T-cell (primary cell): ENCODE data around the gene MRPL48. TPM values are rescaled to one million over a fixed set of nuclear protein-coding genes. Genes with fewer than 3 reads are reported as not detected.

Source experiments
- ATAC-seq, 4 experiments: fragments of 200-7000 bp in 3 of 4; fragments of 150-1000 bp in 1 of 4; cut with Tn5 transposase; replicated peaks in 1 of 4; 1 replicate in 3 of 4; 2 replicates in 1 of 4; pipeline ENCODE4 v1.10.0; 2021; ENCODE audit warnings: moderate library complexity in 3 of 4, mild to moderate bottlenecking in 2 of 4, moderate number of reproducible peaks in 1 of 4
- CTCF ChIA-PET, 2 donors: fragments of 300-600 bp; sonication (Branson Sonifier 250); formaldehyde crosslinking; loops; one replicate each; lab custom pipeline; 2022; ENCODE audit warnings: antibody characterized with exemption in 2 of 2; lab: Charles Lee
- POLR2A ChIA-PET, 2 donors: fragments of 300-600 bp; sonication (Branson Sonifier 250); formaldehyde crosslinking; loops; one replicate each; lab custom pipeline; 2022; ENCODE audit warnings: antibody characterized with exemption in 2 of 2; lab: Charles Lee
- DNase-seq, 35 experiments: peaks; one replicate each; pipeline versions ENCODE4 v3.0.0 to v3.0.0-alpha.2; 2013 to 2023
- H3K27ac ChIP-seq: one replicate; pipeline ENCODE4 v1.5.1; 2013; ENCODE audit warnings: low read length
- H3K27me3 ChIP-seq, 2 experiments: replicated peaks in 1 of 2; 1 replicate in 1 of 2; 2 replicates in 1 of 2; pipeline versions ENCODE4 v1.6.1 to v1.7.0; 2013; ENCODE audit warnings: low read length in 1 of 2, mixed read lengths in 1 of 2; ENCODE audit not compliant: control insufficient read depth in 2 of 2, insufficient read depth in 2 of 2; ENCODE audit errors: extremely low read depth in 1 of 2
- H3K36me3 ChIP-seq, 2 donors: 1 replicate in 1 of 2; 2 replicates in 1 of 2; pipeline versions ENCODE4 v1.6.1 to v1.7.0; 2013; ENCODE audit warnings: low read length in 1 of 2; ENCODE audit not compliant: control insufficient read depth in 2 of 2, insufficient read depth in 1 of 2; ENCODE audit errors: extremely low read depth in 1 of 2
- H3K4me1 ChIP-seq, 2 experiments: 1 replicate in 1 of 2; 2 replicates in 1 of 2; pipeline versions ENCODE4 v1.6.1 to v1.7.0; 2013; ENCODE audit warnings: low read length in 2 of 2, mixed read lengths in 1 of 2; ENCODE audit not compliant: insufficient read depth in 2 of 2, control insufficient read depth in 1 of 2; ENCODE audit errors: extremely low read depth in 1 of 2
- H3K4me3 ChIP-seq, 2 donors: 1 replicate in 1 of 2; 2 replicates in 1 of 2; pipeline versions ENCODE4 v1.5.1 to v1.7.0; 2013; ENCODE audit warnings: mild to moderate bottlenecking in 2 of 2, low read length in 1 of 2, moderate library complexity in 1 of 2; ENCODE audit not compliant: control insufficient read depth in 1 of 2; ENCODE audit errors: extremely low read depth in 1 of 2
- H3K9me3 ChIP-seq: 2 replicates; pipeline ENCODE4 v1.7.0; 2013
- H3K27ac Mint-ChIP-seq, 2 donors: one replicate each; pipeline ENCODE4 v1.8.0; 2020 to 2021; ENCODE audit warnings: mild to moderate bottlenecking in 2 of 2, mixed read lengths in 2 of 2
- H3K27me3 Mint-ChIP-seq, 2 donors: one replicate each; pipeline ENCODE4 v1.8.0; 2021 to 2022; ENCODE audit warnings: mixed read lengths in 2 of 2
- H3K36me3 Mint-ChIP-seq: one replicate; pipeline ENCODE4 v1.8.0; 2021; ENCODE audit warnings: mixed read lengths
- H3K4me1 Mint-ChIP-seq, 3 donors: one replicate each; pipeline ENCODE4 v1.8.0; 2020 to 2022; ENCODE audit warnings: mixed read lengths in 3 of 3, mild to moderate bottlenecking in 1 of 3
- H3K4me3 Mint-ChIP-seq, 3 donors: one replicate each; pipeline ENCODE4 v1.8.0; 2020 to 2022; ENCODE audit warnings: mild to moderate bottlenecking in 3 of 3, mixed read lengths in 3 of 3, moderate library complexity in 3 of 3
- H3K9me3 Mint-ChIP-seq, 3 donors: one replicate each; pipeline ENCODE4 v1.8.0; 2020 to 2022; ENCODE audit warnings: mixed read lengths in 3 of 3
- WGBS: methylation state at CpG from one replicate; pipeline ENCODE4 v1.1.5; 2013; ENCODE audit warnings: missing lambda C conversion rate; ENCODE audit not compliant: insufficient coverage; 5-methylcytosine and 5-hydroxymethylcytosine counted together
- total RNA-seq, 35 experiments: library from RNA in 6 of 35; stranded (reverse) in 6 of 35; fragments of 120-200 nt in 1 of 35; gene quantifications; one replicate each; pipeline versions ENCODE4 v1.2.1 to v1.2.4 and lab custom pipeline; 2013 to 2026

The MRPL48 gene
- total RNA-seq, 5 donors from 2014 or later (not counting 1 experiment from before 2014, with no cell fraction given): 21.9 to 26.6 (median 25.7) TPM

DNA sequence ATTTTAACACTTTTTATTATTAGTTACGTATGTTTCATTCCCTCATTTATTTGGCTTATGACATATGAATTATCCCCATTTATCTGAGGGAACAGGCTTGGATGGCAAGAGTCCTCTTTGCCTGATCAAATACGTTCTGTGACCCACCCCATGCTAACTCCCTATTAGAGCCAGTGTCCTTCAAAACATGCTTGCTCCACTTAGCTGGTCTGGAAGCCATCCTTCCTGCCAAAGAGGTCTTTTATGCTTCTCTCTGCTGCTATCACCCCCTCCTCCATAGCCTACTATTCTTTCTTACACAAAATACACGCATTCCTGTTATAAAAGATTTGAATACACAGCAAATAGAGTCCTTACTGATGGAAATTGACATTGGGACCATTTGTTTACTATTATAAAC is 82.6 kb downstream of the MRPL48 start:
- DNase-seq (no peak), ATAC-seq (no peak)
- Mint-ChIP-seq H3K27me3 (no peaks in the 10 kb centered on the region), H3K4me1 (peaks cover 16 to 17% (median 17%) of the 10 kb centered on the region in 3 donors), H3K36me3 (peaks cover 11% of the 10 kb centered on the region), H3K9me3 (no peaks in the 10 kb centered on the region), H3K4me3 (no peak overlapping the region), H3K27ac (peak overlapping the region in 1 of 2 donors; percentile 66)
- Histone ChIP-seq H3K27ac (no peak overlapping the region), H3K4me1 (peaks cover 2 to 6% of the 10 kb centered on the region in 2 experiments), H3K27me3 (no peaks in the 10 kb centered on the region), H3K36me3 (peaks cover 12 to 40% of the 10 kb centered on the region in 2 donors), H3K9me3 (no peaks in the 10 kb centered on the region), H3K4me3 (no peak overlapping the region)
- CTCF ChIA-PET: no interaction called here
- WGBS: 100% methylated on average over 1 of the region's 3 CpGs
- POLR2A ChIA-PET: no interaction called here

DNA sequence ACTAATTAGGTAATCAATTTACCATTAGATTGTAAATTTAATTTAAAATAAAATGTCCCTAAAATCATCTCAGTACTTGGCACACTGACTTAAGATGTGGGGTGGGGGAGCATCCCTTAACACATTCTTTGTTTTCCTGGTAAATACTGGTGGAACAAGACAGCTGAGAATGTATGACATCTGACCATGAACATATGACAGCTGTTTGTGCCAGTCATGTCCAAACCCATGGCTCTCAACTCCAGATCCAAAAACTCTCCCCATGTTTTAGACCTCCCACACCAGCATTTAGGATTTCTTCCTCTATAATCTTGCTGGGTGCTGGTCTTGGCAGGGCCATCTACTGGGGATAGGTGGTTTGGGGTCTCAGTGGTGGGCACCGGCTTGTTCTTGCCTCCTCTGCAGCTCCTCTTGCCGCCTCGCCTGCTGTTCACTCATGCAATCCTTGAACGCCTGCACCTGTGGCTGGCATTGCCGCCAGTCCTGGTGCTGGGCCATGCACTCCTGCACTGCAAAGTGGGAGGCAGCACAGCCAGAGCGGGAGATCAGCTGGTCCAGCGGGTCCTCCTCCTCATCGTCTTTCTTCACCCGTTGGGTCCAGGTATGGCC is 85.2 kb downstream of the MRPL48 start:
- ATAC-seq: no peak
- Histone ChIP-seq H3K9me3 (no peaks in the 10 kb centered on the region), H3K27ac (no peak overlapping the region), H3K4me3 (no peak overlapping the region), H3K36me3 (peaks cover 7 to 41% of the 10 kb centered on the region in 2 donors), H3K27me3 (no peaks in the 10 kb centered on the region), H3K4me1 (peaks cover 16 to 25% of the 10 kb centered on the region in 2 experiments)
- ChIA-PET POLR2A (interaction anchor here in 1 of 2 donors (0.6 kb wide), 1 partner anchor 1634 kb away, joined by 5 read pairs; no protein-coding TSS in a partner anchor), CTCF (interaction anchor here in 1 of 2 donors (0.7 kb wide), 1 partner anchor 182 kb away, joined by 4 read pairs; no protein-coding TSS in a partner anchor)
- Mint-ChIP-seq H3K36me3 (peaks cover 10% of the 10 kb centered on the region), H3K4me3 (no peak overlapping the region), H3K4me1 (peaks cover 41 to 42% (median 41%) of the 10 kb centered on the region in 3 donors), H3K9me3 (no peaks in the 10 kb centered on the region), H3K27me3 (no peaks in the 10 kb centered on the region), H3K27ac (no peak overlapping the region)
- WGBS: 98% methylated on average over 5 of the region's 9 CpGs
- no peak for DNase-seq

DNA sequence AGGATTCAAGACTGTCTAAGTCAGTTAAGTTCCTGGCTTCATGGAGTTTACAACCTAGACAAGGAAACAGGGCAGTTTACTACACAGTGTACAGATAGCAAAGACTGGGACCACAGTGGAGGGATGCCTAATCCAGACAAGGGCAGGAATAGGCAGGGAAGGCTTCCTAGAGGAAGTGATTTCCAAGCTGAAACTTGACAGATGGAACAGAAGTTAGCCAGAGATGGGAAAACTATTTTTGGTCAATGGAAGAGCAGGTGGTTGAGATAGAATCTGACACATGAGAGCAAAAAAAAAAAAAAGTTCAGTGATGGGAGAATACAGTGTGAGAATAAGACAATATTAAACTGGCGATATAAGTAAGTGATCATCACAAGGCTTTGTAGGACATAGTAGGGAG is 87.7 kb downstream of the MRPL48 start:
- peak overlapping the region; percentile 98 to 99 for H3K27ac Mint-ChIP-seq
- no CpG with 5 or more reads among the region's 1 CpG for WGBS
- POLR2A ChIA-PET: no interaction called here
- no peaks in the 10 kb centered on the region for H3K27me3 Mint-ChIP-seq
- peaks cover 10% of the 10 kb centered on the region for H3K36me3 Mint-ChIP-seq
- peaks cover 16 to 25% of the 10 kb centered on the region in 2 experiments for H3K4me1 ChIP-seq
- CTCF ChIA-PET: no interaction called here
- H3K27ac ChIP-seq: peak overlapping the region; percentile 75
- no peaks in the 10 kb centered on the region for H3K27me3 ChIP-seq
- peaks cover 45 to 51% (median 45%) of the 10 kb centered on the region in 3 donors for H3K4me1 Mint-ChIP-seq
- ATAC-seq (no peak), DNase-seq (no peak)
- peaks cover 7 to 30% of the 10 kb centered on the region in 2 donors for H3K36me3 ChIP-seq
- no peaks in the 10 kb centered on the region for H3K9me3 Mint-ChIP-seq
- peak overlapping the region; percentile 92 to 99 (median 99) for H3K4me3 Mint-ChIP-seq
- peak overlapping the region in 1 of 2 donors; percentile 64 for H3K4me3 ChIP-seq
- no peaks in the 10 kb centered on the region for H3K9me3 ChIP-seq

DNA sequence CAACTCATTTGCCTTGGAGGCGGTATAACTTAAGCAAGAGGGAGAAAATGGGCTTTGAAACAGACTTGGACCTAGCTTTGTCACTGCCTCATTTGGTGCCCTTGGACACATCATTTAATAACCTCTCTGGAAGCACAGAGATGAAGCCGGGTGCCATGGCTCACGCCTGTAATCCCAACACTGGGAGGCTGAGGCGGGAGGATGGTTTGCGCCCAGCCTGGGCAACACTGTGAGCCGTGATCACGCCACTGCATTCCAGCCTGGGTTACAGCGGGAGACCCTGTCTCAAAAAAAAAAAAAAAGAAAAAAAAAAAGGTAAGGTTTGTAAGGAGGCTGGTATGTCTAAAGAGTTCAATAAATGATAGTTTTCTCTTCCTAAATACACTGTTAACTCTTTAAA is 88.2 kb downstream of the MRPL48 start:
- Histone ChIP-seq H3K36me3 (peaks cover 7 to 26% of the 10 kb centered on the region in 2 donors), H3K9me3 (no peaks in the 10 kb centered on the region), H3K4me3 (peak overlapping the region; percentile 64 to 96), H3K4me1 (peaks cover 16 to 25% of the 10 kb centered on the region in 2 experiments), H3K27me3 (no peaks in the 10 kb centered on the region), H3K27ac (peak overlapping the region; percentile 75)
- Mint-ChIP-seq H3K9me3 (no peaks in the 10 kb centered on the region), H3K27me3 (no peaks in the 10 kb centered on the region), H3K36me3 (peaks cover 10% of the 10 kb centered on the region), H3K4me3 (peak overlapping the region; percentile 92 to 99 (median 99)), H3K27ac (peak overlapping the region; percentile 98 to 99), H3K4me1 (peaks cover 45 to 51% (median 45%) of the 10 kb centered on the region in 3 donors)
- WGBS: 53% methylated on average over 4 of the region's 8 CpGs
- no peak for ATAC-seq
- CTCF ChIA-PET: no interaction called here
- no peak for DNase-seq
- POLR2A ChIA-PET: no interaction called here

DNA sequence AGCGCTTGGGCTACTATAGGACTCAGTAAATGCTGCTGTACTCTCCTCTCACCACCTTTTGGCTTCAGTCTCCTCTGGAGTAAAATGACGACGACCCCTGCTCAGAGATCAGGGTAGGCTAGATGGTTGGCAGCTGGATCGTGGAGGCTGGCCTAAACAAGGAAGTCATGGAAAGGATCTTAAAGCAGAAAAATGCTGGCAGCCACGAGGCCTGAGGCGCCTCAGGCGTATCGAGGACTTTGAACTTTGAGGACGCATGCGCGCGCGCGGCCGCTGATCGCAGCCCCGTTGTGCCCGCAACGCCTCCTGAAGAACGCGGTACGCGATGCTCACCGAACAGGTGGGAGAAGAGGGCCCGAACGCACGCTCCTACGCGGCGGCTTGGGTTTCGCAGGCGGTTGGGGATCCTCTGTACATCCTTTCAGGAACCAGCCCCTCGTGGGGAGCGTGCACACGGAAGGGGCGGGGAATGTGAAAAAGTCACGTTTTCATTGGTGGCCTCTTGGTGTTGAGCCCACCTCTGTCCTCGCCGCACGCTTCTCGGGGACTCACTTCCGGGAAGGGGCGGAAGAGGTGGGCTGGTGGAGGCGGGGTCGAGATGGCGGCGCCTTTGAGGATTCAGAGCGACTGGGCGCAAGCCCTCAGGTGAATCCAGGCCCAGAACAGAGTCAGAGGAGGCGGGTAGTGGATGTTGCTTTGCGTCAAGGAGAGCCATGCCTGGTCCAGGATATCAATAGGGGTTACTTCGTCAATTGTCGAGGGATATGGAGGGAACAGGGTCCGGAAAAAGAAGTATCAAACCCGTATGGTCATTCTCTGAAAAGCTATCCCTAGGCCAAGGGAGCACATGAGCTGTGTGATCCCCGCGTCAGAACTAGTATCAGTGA is 89.0 kb downstream of the MRPL48 start, which contains the start of the genes COA4 and PAAF1:
Gene COA4, minus strand, starts transcription at position 423 of the 887 bp plus-strand sequence. CDS start 3,468 bp downstream, outside the sequence.
Gene PAAF1, plus strand, starts transcription at position 576 of the 887 bp plus-strand sequence. Its CDS starts 23 bp downstream, at position 599.
- H3K4me3 ChIP-seq: peak within 1 kb of the TSS; percentile 64 to 96

DNA sequence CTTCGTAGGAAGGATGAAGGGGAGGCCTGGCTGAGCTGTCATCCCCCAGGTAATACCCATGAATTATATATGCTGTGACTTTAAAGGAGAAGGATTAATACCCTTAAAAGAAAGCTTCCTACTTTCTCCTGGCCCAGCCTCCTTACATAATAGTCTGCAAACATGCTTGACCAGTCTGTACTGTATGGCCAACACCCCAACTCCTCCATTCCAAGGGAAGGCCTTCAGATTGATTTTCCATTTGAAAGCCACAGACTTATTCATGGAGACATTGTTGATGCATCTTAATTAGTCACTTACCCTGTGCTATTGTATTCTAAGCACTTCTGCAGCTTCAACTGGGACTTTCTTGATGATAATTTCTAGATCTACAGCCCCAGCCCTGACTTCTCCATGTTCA is 91.1 kb downstream of the MRPL48 start:
- H3K27ac ChIP-seq: no peak overlapping the region
- H3K36me3 Mint-ChIP-seq: peaks cover 7% of the 10 kb centered on the region
- DNase-seq (no peak), ATAC-seq (no peak)
- H3K27ac Mint-ChIP-seq: no peak overlapping the region
- no peaks in the 10 kb centered on the region for H3K27me3 ChIP-seq
- peaks cover 16 to 25% of the 10 kb centered on the region in 2 experiments for H3K4me1 ChIP-seq
- no peaks in the 10 kb centered on the region for H3K9me3 Mint-ChIP-seq
- no peak overlapping the region for H3K4me3 ChIP-seq
- H3K36me3 ChIP-seq: peaks cover 4 to 13% of the 10 kb centered on the region in 2 donors
- H3K9me3 ChIP-seq: no peaks in the 10 kb centered on the region
- no CpG with 5 or more reads among the region's 1 CpG for WGBS
- ChIA-PET CTCF (no interaction called here), POLR2A (no interaction called here)
- H3K27me3 Mint-ChIP-seq: no peaks in the 10 kb centered on the region
- H3K4me3 Mint-ChIP-seq: no peak overlapping the region
- H3K4me1 Mint-ChIP-seq: peaks cover 42 to 46% (median 44%) of the 10 kb centered on the region in 3 donors

More for the DNA sequence above, 89.0 kb downstream of the MRPL48 start, which contains the start of the genes COA4 and PAAF1:
- peaks cover 10% of the 10 kb centered on the region for H3K36me3 Mint-ChIP-seq
- ChIA-PET POLR2A (no interaction called here), CTCF (no interaction called here)
- H3K27ac Mint-ChIP-seq: peak within 1 kb of the TSS; percentile 98 to 99
- H3K4me3 Mint-ChIP-seq: peak within 1 kb of the TSS; percentile 92 to 99 (median 99)
- under 1% methylated on average over 54 of the region's 57 CpGs for WGBS
- H3K4me1 Mint-ChIP-seq: peaks cover 45 to 51% (median 45%) of the 10 kb centered on the region in 3 donors
- no peaks in the 10 kb centered on the region for H3K9me3 ChIP-seq
- no peaks in the 10 kb centered on the region for H3K27me3 Mint-ChIP-seq
- peaks cover 7 to 26% of the 10 kb centered on the region in 2 donors for H3K36me3 ChIP-seq
- peak within 1 kb of the TSS; percentile 75 for H3K27ac ChIP-seq
- no peaks in the 10 kb centered on the region for H3K27me3 ChIP-seq
- peak; percentile 98 to 99 (median 98) for ATAC-seq
- H3K9me3 Mint-ChIP-seq: no peaks in the 10 kb centered on the region
- peak; percentile 82 to 97 (median 93) for DNase-seq
- peaks cover 16 to 25% of the 10 kb centered on the region in 2 experiments for H3K4me1 ChIP-seq
